ENCODE measurements around the gene MORN4.

Gene MORN4

GRCh38 chr10:97572214-97572989 is 60.9 kb downstream of the MORN4 start, which contains the start of gene ANKRD2:
TSS of gene ANKRD2 (plus strand) at chr10:97572779. CDS start at chr10:97572789, 10 bp downstream.
- FAIRE-seq, result peak; percentile 15

DNA sequence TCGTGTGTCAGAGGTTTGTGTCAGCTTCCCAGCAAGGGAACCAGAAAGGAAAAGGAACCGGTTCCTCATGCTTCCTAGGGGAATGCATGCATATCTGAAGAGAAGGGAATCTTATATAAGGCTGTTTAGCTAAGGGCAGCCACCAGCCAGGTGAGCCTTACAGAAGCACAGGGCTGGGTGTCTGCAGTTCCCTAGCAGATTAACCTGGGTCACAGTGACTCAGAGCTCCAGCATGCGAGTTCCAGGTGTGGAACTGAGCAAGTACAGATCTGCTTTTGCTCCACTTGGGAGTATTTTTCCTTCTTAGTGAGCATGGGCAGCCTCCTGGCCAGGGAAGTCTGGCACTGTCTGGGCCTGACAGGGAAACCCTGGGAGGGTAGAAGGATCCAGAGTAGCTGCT is 61.7 kb downstream of the MORN4 start:
- no peak for FAIRE-seq

GRCh38 chr10:97570789-97571471 is 62.4 kb downstream of the MORN4 start:
- no peak for FAIRE-seq

- no peak for FAIRE-seq
Measured at GRCh38 chr10:97570146-97570788, 63.0 kb downstream of the MORN4 start.

DNA sequence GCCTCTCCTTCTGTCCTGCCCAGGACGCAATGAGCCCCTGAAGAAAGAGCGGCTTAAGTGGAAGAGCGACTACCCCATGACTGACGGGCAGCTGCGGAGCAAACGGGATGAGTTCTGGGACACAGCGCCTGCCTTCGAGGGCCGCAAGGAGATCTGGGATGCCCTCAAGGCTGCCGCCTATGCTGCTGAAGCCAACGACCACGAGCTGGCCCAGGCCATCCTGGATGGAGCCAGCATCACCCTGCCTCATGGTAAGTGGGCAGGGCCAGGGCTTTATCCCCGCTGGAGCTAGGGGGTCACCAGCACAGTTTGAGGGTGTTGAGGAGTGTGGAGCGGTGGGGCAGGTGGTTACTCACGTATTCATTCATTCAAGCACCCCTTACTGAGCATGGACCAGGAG is 65.4 kb downstream of the MORN4 start:
- no peak for FAIRE-seq

DNA sequence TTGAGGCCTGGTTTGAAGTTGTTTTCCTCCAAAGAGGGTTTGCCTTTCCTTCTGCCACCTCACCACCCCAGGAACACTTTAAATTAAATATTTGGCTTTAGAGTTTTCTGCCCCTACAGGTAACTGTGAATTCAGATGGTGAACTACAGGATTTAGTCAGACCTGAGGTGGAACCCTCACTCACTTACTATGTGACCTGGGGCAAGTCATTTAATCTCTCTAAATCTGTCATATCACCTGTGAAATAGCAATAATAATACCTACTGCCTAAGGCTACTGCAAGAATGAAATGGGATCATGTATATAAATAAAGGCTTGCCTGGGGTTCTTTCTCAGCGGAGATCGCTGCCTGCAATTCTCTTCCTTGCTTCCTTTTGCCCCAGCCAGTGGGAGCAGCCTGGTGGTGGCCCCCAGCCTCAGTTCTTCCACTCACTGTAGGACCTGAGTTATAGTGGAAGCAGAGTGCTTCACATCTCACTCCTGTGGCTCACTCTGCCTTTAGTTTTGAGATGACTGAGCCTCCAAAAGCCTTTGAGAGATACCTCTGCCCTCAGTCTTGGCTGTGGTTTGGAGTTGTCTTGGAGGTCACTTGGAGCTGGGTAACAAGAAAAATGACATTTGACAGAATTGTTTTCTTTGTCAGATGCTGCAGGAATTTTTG is 66.8 kb downstream of the MORN4 start:
- no peak for FAIRE-seq

DNA sequence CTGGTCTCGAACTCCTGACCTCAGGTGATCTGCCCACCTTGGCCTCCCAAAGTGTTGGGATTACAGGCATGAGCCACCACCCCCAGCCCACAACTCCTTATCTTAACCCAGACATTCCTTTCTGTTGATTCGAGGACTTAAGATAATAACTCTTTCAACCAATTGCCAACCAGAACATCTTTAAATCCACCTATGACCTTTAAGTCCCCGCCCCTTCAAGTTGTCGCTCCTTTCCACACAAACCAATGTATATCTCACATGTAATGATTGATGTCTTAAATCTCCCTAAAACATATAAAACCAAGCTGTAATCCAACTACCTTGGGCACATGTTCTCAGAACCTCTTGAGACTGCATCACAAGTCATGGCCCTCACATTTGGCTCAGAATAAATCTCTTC is 68.5 kb downstream of the MORN4 start:
- no peak for FAIRE-seq
